ENCODE measurements around the gene SCO2.
"Not testable (repeated sequence)": the region's sequence is repeated elsewhere in the genome, so short reads cannot be mapped to it uniquely, and the experiment has no call there.

The SCO2 gene

DNA sequence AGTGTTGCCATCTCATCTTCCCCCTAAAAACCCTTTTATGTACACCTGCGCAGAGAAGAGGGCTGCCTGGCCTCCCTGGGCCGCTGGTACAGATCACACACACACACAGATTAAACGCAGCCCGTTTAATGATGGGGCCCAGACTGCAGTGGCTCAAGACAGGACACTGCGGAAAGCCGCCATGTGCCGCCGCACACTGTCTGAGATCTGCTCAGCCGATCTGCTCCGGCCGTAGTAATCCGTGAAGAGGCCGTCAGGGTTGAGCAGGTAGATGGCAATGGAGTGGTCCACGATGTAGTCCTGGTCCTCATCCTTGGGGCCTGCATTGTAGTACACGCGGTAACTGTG lies 2.0 kb downstream of the SCO2 start:
- DNase-seq (ENCODE audit: low read depth, low spot score) = no peak
- no peak overlapping the region for H3K27ac ChIP-seq

GRCh38 chr22:50522806-50523438 lies 2.5 kb downstream of the SCO2 start:
- DNase-seq (ENCODE audit: low read depth, low spot score) = no peak
- no peak overlapping the region for H3K27ac ChIP-seq

- H3K27ac ChIP-seq = no peak overlapping the region
- no peak for DNase-seq (ENCODE audit: low read depth, low spot score)
Measured at GRCh38 chr22:50522208-50522805, 3.1 kb downstream of the SCO2 start.

DNA sequence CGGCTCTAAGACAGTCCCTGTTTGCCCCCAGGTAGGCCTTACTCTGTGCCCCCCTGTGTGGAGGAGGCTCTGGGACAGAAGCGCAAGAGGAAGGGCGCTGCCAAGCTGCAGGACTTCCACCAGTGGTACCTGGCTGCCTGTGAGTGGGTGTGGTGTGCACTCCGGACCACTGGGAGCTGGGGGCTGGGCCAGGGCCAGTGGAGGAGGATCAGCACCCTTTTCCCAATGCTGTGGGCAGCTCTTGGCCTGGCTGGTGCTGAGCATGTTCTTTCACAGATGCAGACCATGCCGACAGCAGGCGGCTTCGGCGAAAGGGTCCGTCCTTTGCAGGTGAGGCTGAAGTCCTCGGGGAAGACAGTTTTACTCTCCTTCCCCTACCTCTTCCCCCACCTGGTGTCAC lies 3.7 kb downstream of the SCO2 start:
- no peak for DNase-seq (ENCODE audit: low read depth, low spot score)
- H3K27ac ChIP-seq = no peak overlapping the region

DNA sequence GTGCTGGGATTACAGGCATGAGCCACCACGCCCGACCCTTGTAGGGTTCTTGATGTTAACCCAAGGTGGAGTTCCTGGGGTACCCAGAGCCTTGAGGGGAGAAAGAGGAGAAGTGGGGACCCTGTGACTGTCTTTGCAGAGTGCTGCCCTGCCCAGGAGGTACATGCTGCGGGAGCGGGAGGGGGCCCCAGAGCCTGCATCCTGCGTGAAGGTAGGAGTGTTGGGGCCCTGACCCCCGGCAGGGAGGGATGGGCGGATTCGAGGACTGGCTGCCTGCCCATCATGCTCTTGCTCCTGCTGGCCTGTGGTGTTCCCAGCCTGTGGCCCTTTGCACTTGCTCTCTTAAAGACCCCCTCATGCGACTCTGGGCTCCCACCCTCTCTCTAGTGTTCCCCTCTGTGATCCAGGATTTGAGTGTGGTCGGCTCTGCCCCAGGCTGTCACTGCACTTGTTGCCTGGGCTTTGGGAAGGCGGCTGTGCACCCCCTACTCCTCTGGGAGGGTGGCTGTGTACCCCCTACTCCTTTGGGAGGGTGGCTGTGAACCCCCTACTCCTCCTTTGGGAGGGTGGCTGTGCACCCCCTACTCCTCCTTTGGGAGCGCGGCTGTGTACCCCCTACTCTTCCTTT lies 4.5 kb downstream of the SCO2 start:
- no peak for DNase-seq (ENCODE audit: low read depth, low spot score)
- H3K27ac ChIP-seq = no peak overlapping the region

GRCh38 chr22:50520184-50520583 lies 5.2 kb downstream of the SCO2 start:
- not testable (repeated sequence) for H3K27ac ChIP-seq; DNase-seq (ENCODE audit: low read depth, low spot score)

- H3K27ac ChIP-seq = no peak overlapping the region
- DNase-seq (ENCODE audit: low read depth, low spot score) = no peak
Measured at GRCh38 chr22:50519151-50519550, 6.2 kb downstream of the SCO2 start.

DNA sequence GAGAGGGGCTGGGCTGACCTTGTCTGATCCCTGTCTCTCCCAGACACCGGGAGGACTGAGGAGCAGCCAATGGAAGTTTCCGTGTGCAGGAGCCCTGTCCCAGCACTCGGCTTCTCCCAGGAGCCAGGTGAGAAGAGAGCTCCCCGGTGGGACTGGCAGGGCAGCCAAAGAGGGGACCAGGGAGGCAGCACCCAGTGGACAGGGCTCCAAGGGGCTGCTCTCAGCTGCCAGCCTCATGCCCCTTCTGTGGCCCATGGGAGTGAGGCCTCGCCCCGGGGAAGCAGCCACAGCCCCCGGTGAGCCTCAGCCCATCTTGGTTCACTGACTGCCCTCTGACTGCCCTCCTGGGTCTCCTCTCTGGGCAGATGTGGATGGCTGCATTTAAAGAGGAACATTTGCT lies 6.8 kb downstream of the SCO2 start:
- H3K27ac ChIP-seq = no peak overlapping the region
- no peak for DNase-seq (ENCODE audit: low read depth, low spot score)

DNA sequence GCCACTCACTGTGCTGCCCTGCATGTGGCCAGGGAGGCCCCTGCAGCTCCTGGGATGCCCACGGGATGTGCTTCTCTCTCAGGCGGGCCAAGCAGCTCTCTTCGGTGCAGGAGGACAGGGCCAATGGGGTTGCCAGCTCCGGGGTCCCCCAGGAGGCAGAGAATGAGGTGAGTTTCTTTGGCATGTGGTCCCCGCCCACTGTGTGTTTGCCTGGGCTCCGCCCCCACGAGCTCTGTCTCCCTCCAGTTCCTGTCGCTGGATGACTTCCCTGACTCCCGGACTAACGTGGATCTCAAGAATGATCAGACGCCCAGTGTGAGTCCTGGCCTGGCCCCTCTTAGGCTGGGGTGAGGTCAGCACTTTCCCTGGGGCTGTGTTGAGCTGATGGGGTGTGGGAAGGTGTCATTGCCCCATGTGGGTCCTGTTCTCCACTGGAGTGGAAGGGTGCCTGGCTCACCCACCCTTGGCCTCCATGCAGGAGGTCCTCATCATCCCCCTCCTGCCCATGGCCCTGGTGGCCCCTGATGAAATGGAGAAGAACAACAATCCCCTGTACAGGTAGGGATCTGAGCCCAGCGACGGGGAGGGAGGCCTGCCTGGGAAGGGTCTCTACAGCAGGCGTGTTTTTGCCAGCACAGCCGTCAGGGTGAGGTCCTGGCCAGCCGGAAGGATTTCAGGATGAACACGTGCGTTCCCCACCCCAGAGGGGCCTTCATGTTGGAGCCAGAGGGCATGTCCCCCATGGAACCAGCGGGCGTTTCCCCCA lies 7.7 kb downstream of the SCO2 start:
- DNase-seq (ENCODE audit: low read depth, low spot score) = no peak

DNA sequence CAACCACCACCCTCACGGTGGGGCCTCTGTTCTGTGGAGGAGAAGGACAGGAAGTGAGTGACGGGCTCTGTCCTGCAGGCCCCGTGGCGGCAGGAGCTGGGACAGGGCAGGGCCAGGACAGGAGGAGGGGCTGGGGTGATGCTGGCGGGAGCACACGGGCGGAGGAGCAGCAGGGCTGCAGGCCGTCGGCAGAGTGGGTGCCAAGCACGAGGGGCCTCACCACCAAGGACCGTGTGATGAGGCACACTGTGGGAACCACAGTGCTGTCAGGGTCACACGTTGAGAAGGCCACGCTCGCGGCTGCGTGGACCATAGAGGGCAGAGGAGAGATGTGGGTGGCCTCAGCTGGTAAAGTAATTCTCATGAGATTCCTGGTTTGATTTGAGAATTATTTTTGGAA lies 8.5 kb downstream of the SCO2 start:
- no peak for DNase-seq (ENCODE audit: low read depth, low spot score)
- no peak overlapping the region for H3K27ac ChIP-seq

More for the DNA sequence above, 7.7 kb downstream of the SCO2 start:
- no peak overlapping the region for H3K27ac ChIP-seq

DNA sequence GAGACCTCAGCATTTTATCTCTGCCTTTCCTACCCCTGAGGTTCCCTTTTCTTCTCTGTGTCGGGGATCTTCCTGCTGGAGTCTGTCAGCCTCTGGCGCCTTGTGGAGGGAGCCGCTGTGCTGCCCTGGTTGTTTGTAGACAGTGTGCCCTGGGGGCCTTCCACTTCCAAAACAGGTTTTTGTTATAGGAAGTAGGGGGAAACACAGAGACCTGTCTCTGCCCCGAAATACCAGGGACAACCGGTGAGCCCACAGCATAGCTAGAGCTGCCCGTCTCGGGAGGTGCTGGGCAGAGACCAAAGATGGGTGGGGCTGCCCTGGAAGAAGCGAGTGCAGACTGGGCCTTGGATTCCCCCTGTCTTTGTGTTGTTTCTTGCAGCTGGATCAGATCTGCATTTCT lies 9.3 kb downstream of the SCO2 start:
- DNase-seq (ENCODE audit: low read depth, low spot score) = no peak
- H3K27ac ChIP-seq = no peak overlapping the region

DNA sequence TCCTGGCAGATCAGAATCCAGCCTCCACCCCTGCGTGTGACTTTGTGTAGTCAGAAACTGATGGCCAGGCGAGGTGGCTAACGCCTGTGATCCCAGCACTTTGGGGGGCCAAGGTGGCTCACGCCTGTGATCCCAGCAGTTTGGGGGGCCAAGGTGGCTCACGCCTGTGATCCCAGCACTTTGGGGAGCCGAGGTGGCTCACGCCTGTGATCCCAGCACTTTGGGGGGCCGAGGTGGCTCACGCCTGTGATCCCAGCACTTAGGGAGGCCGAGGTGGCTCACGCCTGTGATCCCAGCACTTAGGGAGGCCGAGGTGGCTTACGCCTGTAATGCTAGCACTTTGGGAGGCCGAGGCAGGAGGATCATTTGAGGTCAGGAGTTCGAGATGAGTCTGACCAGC lies 12.2 kb downstream of the SCO2 start:
- H3K27ac ChIP-seq = no peak overlapping the region
- no peak for DNase-seq (ENCODE audit: low read depth, low spot score)

DNA sequence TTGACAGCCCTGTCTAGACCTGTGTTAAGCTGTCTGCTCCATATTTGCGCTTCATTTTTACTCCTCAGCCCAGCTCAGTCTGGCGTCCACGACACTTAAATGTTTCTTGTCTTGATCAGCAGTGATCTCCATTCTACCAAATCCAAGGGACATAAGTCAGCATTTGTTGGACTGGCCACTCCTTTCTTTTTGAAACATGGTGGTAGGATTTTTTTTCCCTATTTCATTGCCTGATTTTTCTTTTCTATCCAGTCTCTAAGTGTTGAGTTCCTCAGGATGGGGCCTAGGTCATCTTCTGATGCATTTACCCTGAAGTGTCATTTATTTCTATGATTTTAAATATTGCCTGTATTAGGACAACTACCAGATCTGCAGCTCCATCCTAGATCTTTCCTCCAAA lies 16.5 kb downstream of the SCO2 start:
- DNase-seq (ENCODE audit: low read depth, low spot score) = no peak

DNA sequence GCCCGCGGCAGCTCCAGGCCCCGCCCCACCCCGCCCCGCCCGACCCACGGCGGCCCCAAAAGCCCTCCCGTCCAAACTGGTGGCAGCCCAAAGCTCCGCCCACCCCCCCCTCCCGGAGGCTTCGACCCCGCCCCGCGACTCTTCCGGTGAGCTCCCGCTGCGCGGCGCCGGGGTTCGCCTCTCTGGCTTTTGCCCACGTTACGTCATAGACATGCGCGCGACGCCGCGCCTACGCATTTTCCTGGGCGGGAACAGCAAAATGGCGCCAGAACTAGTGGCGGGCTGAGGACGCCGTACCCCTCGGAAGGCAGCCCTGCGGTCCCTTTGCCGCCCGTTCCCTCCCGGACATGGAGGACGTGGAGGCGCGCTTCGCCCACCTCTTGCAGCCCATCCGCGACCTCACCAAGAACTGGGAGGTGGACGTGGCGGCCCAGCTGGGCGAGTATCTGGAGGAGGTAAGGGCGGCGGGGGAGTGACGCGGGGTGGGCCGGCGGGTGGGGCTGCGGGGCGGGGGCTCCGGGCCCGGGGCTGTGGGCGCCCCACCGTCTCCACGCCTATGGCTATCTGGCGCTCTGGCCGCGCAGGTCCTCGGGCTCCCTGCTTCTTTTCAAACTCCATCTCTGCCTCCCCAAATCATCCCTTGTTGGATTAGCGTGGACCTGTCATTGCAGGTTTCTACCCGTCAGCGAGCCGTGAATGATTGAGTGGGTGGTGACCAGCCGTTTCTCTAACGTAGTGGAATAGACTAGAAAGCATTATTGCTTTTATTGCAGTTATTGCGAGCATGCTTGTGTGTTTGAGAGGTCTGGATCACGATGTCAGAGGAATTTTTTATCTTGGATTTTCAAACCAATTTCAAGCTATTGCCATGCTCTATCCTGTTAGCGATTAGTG lies 17.2 kb downstream of the SCO2 start, which contains the start of gene NCAPH2:
NCAPH2 (plus strand) TSS at position 234 of the 894 bp plus-strand sequence; CDS start at position 348, 114 bp downstream.
- DNase-seq (ENCODE audit: low read depth, low spot score) = peak; percentile 78
- H3K27ac ChIP-seq = peak within 1 kb of the TSS; percentile 55

More for the DNA sequence above, 16.5 kb downstream of the SCO2 start:
- peak overlapping the region; percentile 55 for H3K27ac ChIP-seq

- DNase-seq (ENCODE audit: low read depth, low spot score) = no peak
Measured at GRCh38 chr22:50507421-50507990, 17.9 kb downstream of the SCO2 start, which contains the start of gene LMF2. TSS of gene LMF2 (minus strand) at chr22:50507702. CDS start at chr22:50507675, 27 bp downstream.

GRCh38 chr22:50506611-50507420 lies 18.6 kb downstream of the SCO2 start:
- H3K27ac ChIP-seq = peak overlapping the region; percentile 42
- no peak for DNase-seq (ENCODE audit: low read depth, low spot score)

More at GRCh38 chr22:50507421-50507990, 17.9 kb downstream of the SCO2 start, which contains the start of gene LMF2:
- H3K27ac ChIP-seq = peak within 1 kb of the TSS; percentile 55

- no peak overlapping the region for H3K27ac ChIP-seq
- no peak for DNase-seq (ENCODE audit: low read depth, low spot score)
Measured at GRCh38 chr22:50505776-50506610, 19.4 kb downstream of the SCO2 start.

DNA sequence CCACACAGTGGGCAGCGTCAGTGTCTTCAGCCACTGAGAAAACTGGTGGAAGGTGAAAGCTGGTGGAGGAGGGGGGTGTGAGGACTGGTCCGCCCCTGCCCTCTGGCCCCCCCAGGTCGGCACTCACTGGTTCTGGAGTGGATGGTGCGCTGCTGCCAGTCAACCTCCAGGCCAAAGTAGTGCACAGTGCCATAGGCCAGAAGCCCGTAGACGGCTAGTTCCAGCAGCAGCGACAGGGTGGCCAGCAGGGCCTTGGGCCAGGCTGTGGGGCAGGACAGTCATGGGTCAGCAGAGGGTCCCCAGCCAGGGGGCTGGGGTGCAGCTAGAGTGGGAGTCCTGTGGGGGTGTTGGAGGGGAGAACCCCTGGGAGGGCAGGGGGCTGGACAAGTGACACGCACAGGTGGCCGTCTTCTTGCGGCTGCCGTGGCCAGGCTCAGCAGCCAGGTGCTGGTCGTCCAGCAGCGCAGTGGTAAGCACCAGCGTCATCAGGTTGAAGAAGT lies 20.1 kb downstream of the SCO2 start:
- no peak overlapping the region for H3K27ac ChIP-seq
- no peak for DNase-seq (ENCODE audit: low read depth, low spot score)

All from epithelial cell of prostate (primary cell).